Activated CD4-positive, CD25-positive, alpha-beta regulatory T cell treated with anti-CD3 and anti-CD28 coated beads, Interleukin-2, amount 50 U/mL, for 72 hours (primary cell): ENCODE data around the gene ABHD18.
A peak's percentile ranks its signal among the peaks of the same experiment; 100 is the strongest.
"Not testable (repeated sequence)": the region's sequence is repeated elsewhere in the genome, so short reads cannot be mapped to it uniquely, and the experiment has no call there.

Source experiments
- DNase-seq: peaks from one replicate; pipeline ENCODE4 v3.0.0; 2021

ABHD18 gene

GRCh38 chr4:127965062-127965802 lies at the start of gene ABHD18, which contains the start of gene MFSD8:
ABHD18 (plus strand) TSS chr4:127965406; CDS start chr4:127982956, 17,550 bp downstream.
MFSD8 (minus strand) TSS chr4:127965173; CDS start chr4:127965133, 40 bp downstream.
- peak; percentile 99 for DNase-seq

GRCh38 chr4:127916512-127916911 lies 48.7 kb upstream of the ABHD18 start:
- DNase-seq = no peak

- DNase-seq = no peak
Measured at GRCh38 chr4:127917151-127917550, 48.1 kb upstream of the ABHD18 start.

DNA sequence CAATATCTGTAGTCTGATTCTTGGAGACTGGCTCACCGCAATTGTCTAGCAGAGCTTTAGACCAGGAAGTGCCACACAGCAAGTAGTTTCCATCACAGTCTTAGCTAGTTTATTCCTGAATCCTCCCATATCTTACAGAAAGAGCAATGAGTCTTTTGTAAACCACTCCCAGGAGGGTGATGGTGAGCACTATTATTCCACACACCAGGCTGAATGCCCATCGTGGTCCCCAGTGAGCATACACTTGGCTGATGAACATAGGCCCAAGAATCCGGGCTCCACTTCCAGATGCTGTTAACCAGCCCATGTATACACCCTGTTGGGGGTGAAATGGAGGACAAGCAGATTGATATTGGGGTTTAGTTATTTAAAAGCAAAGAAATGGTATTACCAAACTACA lies 44.7 kb upstream of the ABHD18 start:
- no peak for DNase-seq

DNA sequence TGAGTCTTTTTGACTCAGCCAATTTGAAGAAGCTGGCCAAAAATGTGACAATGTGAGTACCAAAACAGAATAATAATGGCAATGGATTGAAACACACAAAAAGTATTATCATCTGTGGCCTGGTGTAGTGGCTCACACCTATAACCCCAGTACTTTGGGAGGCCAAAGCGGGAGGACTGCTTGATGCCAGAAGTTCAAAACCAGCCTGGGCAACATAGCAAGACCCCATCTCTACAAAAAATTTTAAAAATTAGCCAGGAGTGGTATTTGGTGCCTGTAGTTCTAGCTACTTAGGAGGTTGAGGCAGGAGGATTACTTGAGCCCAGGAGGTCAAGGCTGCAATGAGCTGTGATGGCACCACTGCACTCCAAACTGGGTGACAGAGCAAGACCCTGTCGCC lies 43.0 kb upstream of the ABHD18 start:
- DNase-seq = no peak

GRCh38 chr4:127925720-127926119 lies 39.5 kb upstream of the ABHD18 start:
- DNase-seq = not testable (repeated sequence)

DNA sequence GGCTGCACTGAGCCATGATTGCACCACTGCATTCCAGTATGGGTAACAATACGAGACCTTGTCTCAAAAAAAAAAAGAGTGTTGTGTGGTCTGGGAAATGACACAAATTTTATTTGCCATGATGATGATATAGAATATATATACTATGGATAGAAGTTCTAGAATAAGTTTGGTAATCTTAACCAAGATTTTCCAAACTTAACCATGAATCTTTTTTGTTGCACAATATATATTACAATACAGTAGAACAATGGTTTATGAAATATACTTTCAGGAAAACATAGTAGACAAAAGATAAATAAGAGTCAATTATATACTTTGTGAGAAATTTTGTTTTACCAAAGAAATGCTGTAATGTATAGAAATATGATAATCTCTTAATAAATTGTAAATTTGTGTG lies 35.0 kb upstream of the ABHD18 start:
- DNase-seq = no peak

DNA sequence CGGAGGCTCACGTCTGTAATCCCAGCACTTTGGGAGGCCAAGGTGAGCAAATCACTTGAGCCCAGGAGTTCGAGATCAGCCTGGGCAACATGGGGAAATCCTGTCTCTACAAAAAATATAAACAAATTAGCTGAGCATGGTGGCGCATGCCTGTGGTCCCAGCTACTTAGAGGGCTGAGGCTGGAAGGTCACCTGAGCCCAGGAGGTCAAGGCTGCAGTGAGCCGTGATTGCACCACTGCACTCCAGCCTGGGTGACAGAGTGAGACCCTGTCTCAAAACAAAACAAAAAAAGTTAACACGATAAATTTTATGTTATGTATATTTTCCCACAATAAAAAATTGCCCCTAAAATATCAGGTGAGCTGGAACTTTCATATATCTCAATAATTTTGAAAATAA lies 33.4 kb upstream of the ABHD18 start:
- DNase-seq = not testable (repeated sequence)

DNA sequence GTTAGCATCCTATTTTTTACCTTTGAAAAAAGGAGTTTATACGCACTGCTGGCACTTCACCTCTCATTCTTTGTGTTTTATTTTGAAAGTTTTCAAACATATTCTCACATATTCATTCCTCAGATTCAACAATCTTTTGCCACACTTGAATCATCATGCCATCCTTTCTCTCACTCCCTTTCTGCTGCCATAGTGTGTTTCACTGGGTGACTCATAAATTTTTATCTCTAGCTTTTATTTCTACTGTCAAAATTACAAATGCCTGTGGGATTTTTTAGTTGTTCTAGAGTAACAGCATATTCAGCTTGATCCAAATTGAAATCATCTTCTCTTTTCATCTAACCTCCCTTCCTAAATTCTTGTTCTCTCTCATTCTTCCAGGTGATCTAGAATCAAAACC lies 28.2 kb upstream of the ABHD18 start:
- no peak for DNase-seq

- no peak for DNase-seq
Measured at GRCh38 chr4:127957105-127957504, 8.1 kb upstream of the ABHD18 start.

GRCh38 chr4:127959794-127960193 lies 5.4 kb upstream of the ABHD18 start:
- no peak for DNase-seq

DNA sequence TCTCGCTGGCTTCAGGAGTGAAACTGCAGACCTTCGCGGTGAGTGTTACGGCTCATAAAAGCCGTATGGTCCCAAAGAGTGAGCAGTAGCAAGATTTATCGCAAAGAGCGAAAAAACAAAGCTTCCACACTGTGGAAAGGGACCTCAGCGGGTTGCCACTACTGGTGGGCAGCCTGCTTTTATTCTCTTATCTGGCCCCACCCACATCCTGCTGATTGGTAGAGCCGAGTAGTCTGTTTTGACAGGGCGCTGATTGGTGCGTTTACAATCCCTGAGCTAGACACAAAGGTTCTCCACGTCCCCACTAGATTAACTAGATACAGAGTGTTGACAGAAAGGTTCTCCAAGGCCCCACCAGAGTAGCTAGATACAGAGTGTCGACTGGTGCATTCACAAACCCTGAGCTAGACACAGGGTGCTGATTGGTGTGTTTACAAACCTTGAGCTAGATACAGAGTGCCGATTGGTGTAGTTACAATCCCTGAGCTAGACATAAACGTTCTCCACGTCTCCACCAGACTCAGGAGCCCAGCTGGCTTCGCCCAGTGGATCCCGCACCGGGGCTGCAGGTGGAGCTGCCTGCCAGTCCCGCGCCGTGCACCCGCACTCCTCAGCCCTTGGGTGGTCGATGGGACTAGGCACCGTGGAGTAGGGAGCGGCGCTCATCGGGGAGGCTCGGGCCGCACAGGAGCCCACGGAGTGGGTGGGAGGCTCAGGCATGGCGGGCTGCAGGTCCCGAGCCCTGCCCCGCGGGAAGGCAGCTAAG lies 1.4 kb upstream of the ABHD18 start:
- DNase-seq = not testable (repeated sequence)

GRCh38 chr4:127964426-127965061 lies 662 bp upstream of the ABHD18 start:
- not testable (repeated sequence) for DNase-seq

- DNase-seq = peak; percentile 70
Measured at GRCh38 chr4:127965803-127966175, 583 bp downstream of the ABHD18 start.

GRCh38 chr4:127967141-127967775 lies 2.1 kb downstream of the ABHD18 start:
- DNase-seq = no peak

GRCh38 chr4:127968586-127968985 lies 3.4 kb downstream of the ABHD18 start:
- DNase-seq = no peak

DNA sequence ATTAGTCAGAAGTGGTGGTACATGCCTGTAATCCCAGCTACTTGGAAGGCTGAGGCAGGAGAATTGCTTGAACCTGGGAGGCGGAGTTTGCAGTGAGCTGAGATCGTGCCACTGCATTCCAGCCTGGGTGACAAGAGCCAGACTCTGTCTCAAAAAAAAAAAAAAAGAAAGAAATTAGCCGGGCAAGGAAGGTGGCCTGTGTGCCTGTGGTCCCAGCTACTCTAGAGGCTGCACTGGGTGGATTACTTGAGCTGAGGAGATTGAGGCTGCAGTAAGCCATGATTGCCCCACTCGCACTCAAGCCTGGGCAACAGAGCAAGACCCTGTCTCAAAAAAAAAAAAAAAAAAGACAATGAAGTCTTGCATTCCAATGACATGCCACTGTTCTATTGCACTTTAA lies 5.7 kb downstream of the ABHD18 start:
- DNase-seq = not testable (repeated sequence)

DNA sequence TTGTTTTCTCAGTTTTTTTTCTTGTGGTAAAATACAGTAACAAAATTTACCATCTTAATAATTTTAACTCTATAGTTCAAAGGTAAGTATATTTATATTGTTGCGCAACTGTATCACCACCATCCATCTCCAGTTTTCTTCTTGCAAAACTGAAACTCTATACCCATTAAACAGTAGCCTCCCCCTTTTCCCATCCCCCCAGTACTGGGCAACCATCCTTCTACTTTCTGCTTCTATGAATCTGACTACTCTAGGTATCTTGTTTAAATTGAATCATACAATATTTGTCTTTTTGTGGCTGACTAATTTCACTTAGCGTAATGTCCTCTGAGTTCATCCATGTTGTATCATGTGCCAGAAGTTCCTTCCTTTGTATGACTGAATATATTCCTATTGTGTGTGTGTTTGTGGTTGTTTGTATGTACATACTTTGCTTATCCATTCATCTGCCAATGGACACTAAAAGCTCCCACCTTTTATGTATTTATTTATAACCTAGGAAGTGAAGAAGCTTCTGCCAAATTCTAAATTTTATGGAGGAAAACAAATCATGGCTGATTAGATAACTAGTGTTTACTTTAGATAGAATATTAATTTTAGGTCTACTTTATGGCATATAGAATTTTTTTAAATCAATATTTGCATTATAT lies 10.0 kb downstream of the ABHD18 start:
- no peak for DNase-seq

- DNase-seq = no peak
Measured at GRCh38 chr4:127978930-127979329, 13.7 kb downstream of the ABHD18 start.

- no peak for DNase-seq
Measured at GRCh38 chr4:127982445-127982844, 17.2 kb downstream of the ABHD18 start.

DNA sequence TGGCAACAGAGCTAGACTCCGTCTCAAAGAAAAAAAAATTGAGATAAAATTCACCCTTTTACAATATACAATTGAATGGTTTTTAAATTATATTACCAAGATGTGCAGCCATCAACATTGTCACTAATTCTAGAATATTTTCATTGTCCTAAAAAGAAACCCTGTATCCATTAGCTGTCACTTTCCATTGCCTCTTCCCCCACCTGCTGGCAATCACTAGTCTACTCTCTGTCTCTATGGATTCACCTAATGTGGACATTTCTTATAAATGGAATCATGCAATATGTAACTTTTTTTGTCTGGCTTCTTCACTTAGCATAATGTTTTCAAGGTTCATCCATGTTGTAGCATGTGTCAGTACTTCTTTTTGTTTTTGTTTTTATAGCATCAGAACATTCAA lies 20.8 kb downstream of the ABHD18 start:
- DNase-seq = no peak

GRCh38 chr4:127988638-127989037 lies 23.4 kb downstream of the ABHD18 start:
- DNase-seq = no peak

GRCh38 chr4:127993151-127993550 lies 27.9 kb downstream of the ABHD18 start:
- DNase-seq = no peak
